NCI-H524 treated with DMSO at 0.1 percent for 48 hours (cell line): ENCODE data around the gene XRCC6.

Experiments used
- DNase-seq: peaks from one replicate; lab custom pipeline; 2025; lab: John Stamatoyannopoulos, UW

Gene XRCC6

GRCh38 chr22:41687901-41688364, 66.8 kb downstream of the XRCC6 start:
- DNase-seq = no peak

- DNase-seq = peak; percentile 34
These were observed 67.5 kb downstream of the XRCC6 start, which contains the start of gene SNU13 for GRCh38 chr22:41688365-41689211. Gene SNU13 (minus strand): TSS chr22:41688867. CDS start chr22:41688796, 71 bp downstream.

GRCh38 chr22:41690476-41690875, 69.4 kb downstream of the XRCC6 start:
- DNase-seq = no peak

GRCh38 chr22:41695211-41695610, 74.1 kb downstream of the XRCC6 start:
- DNase-seq = no peak

GRCh38 chr22:41696703-41697102, 75.6 kb downstream of the XRCC6 start:
- no peak for DNase-seq

GRCh38 chr22:41697126-41697775, 76.2 kb downstream of the XRCC6 start:
- peak; percentile 35 for DNase-seq

GRCh38 chr22:41699264-41700107, 78.4 kb downstream of the XRCC6 start, which contains the start of gene MEI1:
Gene MEI1 (plus strand): TSS chr22:41699503. CDS start chr22:41699539, 36 bp downstream.
- no peak for DNase-seq

GRCh38 chr22:41700108-41700364, 78.9 kb downstream of the XRCC6 start:
- no peak for DNase-seq

- DNase-seq = no peak
These were observed 81.7 kb downstream of the XRCC6 start for GRCh38 chr22:41702763-41703162.

GRCh38 chr22:41709341-41709740, 88.2 kb downstream of the XRCC6 start:
- no peak for DNase-seq

- DNase-seq = no peak
These were observed 91.9 kb downstream of the XRCC6 start for GRCh38 chr22:41713004-41713403.
